BJ (cell line): ENCODE results near the gene DET1. TPM values are rescaled to one million over a fixed set of nuclear protein-coding genes. Genes with fewer than 3 reads are reported as not detected.
"Not testable (repeated sequence)": the region's sequence is repeated elsewhere in the genome, so short reads cannot be mapped to it uniquely, and the experiment has no call there.

Experiments
- CTCF ChIA-PET: fragments of 350-600 bp; formaldehyde crosslinking; extraction: SDS; loops from one replicate; lab custom pipeline; 2021; ENCODE audit warnings: antibody characterized with exemption, inconsistent platforms; lab: Yijun Ruan, JAX
- POLR2A ChIA-PET: fragments of 300-600 bp; sonication (Branson Sonifier 250); formaldehyde crosslinking; extraction: SDS; loops from one replicate; lab custom pipeline; 2021; ENCODE audit warnings: antibody characterized with exemption; lab: Charles Lee
- DNase-seq: peaks from one replicate; pipeline ENCODE4 v3.0.0-alpha.2; 2011; ENCODE audit warnings: low read depth
- H3K27me3 ChIP-seq: 2 replicates; pipeline ENCODE4 v1.6.0; 2011; ENCODE audit warnings: low read length; ENCODE audit not compliant: control insufficient read depth, insufficient read depth
- H3K36me3 ChIP-seq: 2 replicates; pipeline ENCODE4 v1.5.1; 2011; ENCODE audit warnings: low read length; ENCODE audit not compliant: control insufficient read depth, insufficient read depth
- H3K4me3 ChIP-seq: 2 replicates; pipeline ENCODE4 v1.5.1; 2011; ENCODE audit warnings: low read depth, mild to moderate bottlenecking, control low read depth, low read length
- polyA plus RNA-seq: library from polyadenylated mRNA; depleted of rRNA; stranded (reverse); fragments of >200 nt; gene quantifications from 2 replicates; pipeline ENCODE4 v1.2.3, GENCODE V29; 2011
- TF ChIP-seq, protein P1 (sequence below): IDR thresholded peaks from 2 replicates; pipeline ENCODE4 v1.5.1; 2011; ENCODE audit warnings: low read depth, mild to moderate bottlenecking, control low read depth, inconsistent platforms, low read length, moderate library complexity; ENCODE audit not compliant: insufficient read depth

DET1 gene
- polyA plus RNA-seq, 1 experiment: 11.0 TPM

DNA sequence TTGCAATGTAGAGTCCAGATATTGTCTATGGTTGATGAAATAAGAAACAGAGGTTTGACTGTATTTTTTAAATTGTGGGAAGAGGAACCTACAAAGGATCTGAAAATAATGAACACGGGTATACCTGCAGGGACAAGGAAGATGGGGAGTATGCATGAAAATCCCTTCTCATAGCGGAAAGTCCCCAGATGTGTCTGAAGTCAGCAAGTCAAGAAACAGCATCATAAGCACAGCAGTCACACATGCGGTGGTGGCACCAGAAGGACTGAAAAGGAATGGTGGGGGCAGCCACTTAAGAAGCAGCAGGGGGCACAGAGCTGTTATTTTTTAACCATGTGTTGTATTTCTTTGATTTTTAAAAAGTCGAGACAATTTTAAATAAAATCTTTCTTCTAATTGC, 74.3 kb downstream of the DET1 start:
- Histone ChIP-seq H3K4me3 (no peak overlapping the region), H3K27me3 (no peaks in the 10 kb centered on the region), H3K36me3 (peaks cover 4% of the 10 kb centered on the region)
- no peak for DNase-seq
- TF ChIP-seq, protein P1, sequence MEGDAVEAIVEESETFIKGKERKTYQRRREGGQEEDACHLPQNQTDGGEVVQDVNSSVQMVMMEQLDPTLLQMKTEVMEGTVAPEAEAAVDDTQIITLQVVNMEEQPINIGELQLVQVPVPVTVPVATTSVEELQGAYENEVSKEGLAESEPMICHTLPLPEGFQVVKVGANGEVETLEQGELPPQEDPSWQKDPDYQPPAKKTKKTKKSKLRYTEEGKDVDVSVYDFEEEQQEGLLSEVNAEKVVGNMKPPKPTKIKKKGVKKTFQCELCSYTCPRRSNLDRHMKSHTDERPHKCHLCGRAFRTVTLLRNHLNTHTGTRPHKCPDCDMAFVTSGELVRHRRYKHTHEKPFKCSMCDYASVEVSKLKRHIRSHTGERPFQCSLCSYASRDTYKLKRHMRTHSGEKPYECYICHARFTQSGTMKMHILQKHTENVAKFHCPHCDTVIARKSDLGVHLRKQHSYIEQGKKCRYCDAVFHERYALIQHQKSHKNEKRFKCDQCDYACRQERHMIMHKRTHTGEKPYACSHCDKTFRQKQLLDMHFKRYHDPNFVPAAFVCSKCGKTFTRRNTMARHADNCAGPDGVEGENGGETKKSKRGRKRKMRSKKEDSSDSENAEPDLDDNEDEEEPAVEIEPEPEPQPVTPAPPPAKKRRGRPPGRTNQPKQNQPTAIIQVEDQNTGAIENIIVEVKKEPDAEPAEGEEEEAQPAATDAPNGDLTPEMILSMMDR: no peak
- ChIA-PET POLR2A (no interaction called here), CTCF (interaction anchor here (1.1 to 1.4 kb wide), 3 partner anchors 141 to 225 kb away, joined by 3 read pairs; partner anchors contain the start of gene ISG20)

DNA sequence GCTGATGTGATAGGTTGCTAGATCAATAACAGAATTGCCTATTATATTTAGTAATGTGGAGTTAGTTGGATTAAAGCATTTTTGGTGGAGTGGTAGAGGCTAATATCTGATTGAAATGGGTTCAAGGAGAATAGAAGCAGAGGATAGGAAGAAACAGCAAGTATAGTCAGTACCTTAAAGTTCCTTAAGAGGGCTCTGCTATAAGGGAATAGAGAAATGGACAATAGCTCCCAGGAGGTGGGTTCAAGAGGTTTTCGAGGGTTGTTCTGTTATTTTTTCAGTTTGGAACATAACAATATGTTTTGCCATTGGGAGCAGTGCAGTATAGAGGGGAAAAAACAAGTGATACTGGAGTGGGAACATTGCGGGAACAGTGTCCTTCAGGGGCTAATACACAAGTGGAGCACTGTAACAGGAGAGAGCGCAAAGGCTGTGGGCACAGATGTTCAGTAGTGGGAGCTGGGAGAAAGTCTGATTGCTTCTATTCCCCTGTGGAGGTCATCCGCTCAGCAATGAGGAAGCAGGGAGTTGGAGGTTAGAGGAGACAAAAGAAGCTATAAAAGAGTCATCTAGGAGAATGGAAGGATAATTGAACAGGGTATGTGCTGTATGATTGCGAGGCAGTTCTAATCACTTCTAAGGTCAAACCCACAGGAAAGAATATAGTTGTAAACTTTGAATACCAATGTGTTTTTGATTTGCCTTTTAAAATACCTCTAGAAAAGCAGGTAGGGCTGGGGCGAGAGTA, 75.7 kb downstream of the DET1 start:
- no peak overlapping the region for H3K4me3 ChIP-seq
- no peaks in the 10 kb centered on the region for H3K27me3 ChIP-seq
- DNase-seq: no peak
- TF ChIP-seq, protein P1: peak; percentile 16; the same call in 1 of the 2 replicates
- POLR2A ChIA-PET: no interaction called here
- H3K36me3 ChIP-seq: peaks cover 4% of the 10 kb centered on the region
- CTCF ChIA-PET: interaction anchor here (1.1 to 2.2 kb wide), 3 partner anchors 23 to 224 kb away, joined by 3 to 5 read pairs (median 4); no protein-coding TSS in a partner anchor

DNA sequence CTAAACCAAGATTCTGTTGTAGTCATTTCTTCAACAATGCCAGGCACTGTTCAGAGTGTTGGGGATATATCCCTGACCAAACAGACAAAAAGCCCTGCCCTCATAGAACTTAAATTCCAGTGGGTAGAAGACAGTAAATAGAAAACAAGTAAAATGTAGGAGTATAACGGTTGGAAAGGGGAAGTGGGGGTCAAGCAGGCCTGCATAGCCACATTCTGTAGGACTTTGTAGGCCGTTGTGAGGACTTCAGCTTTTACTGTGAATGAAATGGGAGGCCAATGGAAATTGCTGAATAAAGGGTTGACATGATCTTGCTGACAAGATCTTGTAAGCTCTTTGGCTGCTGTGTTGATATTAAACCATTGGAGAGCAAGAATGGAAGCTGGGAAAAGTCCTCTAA, 77.2 kb downstream of the DET1 start:
- peaks cover 6% of the 10 kb centered on the region for H3K36me3 ChIP-seq
- H3K27me3 ChIP-seq: no peaks in the 10 kb centered on the region
- CTCF ChIA-PET: interaction anchor here (2.2 kb wide), 1 partner anchor 155 kb away, joined by 5 read pairs; no protein-coding TSS in a partner anchor
- TF ChIP-seq, protein P1: no peak
- DNase-seq: no peak
- no peak overlapping the region for H3K4me3 ChIP-seq
- POLR2A ChIA-PET: no interaction called here

DNA sequence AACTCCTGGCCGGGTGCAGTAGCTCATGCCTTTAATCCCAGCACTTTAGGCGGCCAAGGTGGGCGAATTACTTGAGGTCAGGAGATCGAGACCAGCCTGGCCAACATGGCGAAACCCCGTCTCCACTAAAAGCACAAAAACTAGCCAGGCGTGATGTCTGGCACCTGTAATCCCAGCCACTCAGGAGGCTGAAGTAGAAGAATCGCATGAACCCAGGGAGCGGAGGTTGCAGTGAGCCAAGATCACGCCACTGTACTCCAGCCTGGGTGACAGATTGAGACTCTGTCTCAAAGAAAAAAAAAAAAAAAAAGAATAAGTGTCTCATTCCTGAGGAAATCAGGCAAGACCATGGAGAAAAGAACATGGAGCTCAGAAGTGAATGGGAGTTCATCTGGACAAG, 77.8 kb downstream of the DET1 start:
- DNase-seq, H3K36me3 ChIP-seq, CTCF ChIA-PET, H3K27me3 ChIP-seq, H3K4me3 ChIP-seq, POLR2A ChIA-PET: not testable (repeated sequence)

DNA sequence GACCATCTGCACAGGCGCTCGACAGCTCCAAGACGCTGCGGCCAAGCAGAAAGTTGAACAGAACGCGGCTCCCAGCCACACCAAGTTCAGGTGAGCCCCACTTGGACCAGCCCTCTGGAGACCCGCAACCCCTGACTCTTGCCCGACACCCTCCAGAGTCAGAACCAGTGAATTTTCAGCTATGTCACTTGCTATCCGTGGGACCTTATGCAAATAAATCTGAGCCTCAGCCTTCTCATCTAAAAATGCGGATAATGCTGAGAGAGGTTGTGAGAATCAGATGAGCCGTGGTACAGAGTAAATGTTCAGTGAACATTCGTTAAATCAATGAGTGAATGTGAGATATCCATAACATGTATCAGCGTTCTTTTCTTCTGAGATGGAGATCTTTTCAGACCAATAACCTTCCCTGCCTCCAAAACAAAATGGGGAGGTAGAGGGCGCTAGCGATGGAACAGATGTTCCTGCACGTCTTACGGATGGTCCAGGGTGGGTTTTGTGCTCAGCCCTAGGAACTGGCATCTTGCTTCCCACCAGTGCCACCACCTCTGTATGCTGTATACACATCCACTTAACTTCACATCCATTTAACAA, 78.4 kb downstream of the DET1 start:
- DNase-seq: no peak
- peaks cover 3% of the 10 kb centered on the region for H3K36me3 ChIP-seq
- TF ChIP-seq, protein P1: peak; percentile 51
- peak overlapping the region; percentile 94 for H3K4me3 ChIP-seq
- H3K27me3 ChIP-seq: no peaks in the 10 kb centered on the region
- POLR2A ChIA-PET: interaction anchor here (0.6 kb wide), 1 partner anchor 90 kb away, joined by 3 read pairs; no protein-coding TSS in a partner anchor
- CTCF ChIA-PET: interaction anchor here (0.8 to 2.1 kb wide), 4 partner anchors 9 to 365 kb away, joined by 3 to 7 read pairs (median 5); no protein-coding TSS in a partner anchor
